HG03378 (cell line): ENCODE results near the gene ITIH3.
A peak's percentile ranks its signal among the peaks of the same experiment; 100 is the strongest.
"Not testable (repeated sequence)": the region's sequence is repeated elsewhere in the genome, so short reads cannot be mapped to it uniquely, and the experiment has no call there.

Experiments
- ATAC-seq: cut with Tn5 transposase; IDR thresholded peaks from one replicate; pipeline ENCODE4 v1.9.1; 2021; ENCODE audit warnings: mild to moderate bottlenecking, moderate library complexity; ENCODE audit not compliant: unreplicated experiment

ITIH3 gene, protein sequence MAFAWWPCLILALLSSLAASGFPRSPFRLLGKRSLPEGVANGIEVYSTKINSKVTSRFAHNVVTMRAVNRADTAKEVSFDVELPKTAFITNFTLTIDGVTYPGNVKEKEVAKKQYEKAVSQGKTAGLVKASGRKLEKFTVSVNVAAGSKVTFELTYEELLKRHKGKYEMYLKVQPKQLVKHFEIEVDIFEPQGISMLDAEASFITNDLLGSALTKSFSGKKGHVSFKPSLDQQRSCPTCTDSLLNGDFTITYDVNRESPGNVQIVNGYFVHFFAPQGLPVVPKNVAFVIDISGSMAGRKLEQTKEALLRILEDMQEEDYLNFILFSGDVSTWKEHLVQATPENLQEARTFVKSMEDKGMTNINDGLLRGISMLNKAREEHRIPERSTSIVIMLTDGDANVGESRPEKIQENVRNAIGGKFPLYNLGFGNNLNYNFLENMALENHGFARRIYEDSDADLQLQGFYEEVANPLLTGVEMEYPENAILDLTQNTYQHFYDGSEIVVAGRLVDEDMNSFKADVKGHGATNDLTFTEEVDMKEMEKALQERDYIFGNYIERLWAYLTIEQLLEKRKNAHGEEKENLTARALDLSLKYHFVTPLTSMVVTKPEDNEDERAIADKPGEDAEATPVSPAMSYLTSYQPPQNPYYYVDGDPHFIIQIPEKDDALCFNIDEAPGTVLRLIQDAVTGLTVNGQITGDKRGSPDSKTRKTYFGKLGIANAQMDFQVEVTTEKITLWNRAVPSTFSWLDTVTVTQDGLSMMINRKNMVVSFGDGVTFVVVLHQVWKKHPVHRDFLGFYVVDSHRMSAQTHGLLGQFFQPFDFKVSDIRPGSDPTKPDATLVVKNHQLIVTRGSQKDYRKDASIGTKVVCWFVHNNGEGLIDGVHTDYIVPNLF

GRCh38 chr3:52794612-52795099 is at the start of gene ITIH3:
ITIH3 (plus strand) TSS chr3:52794796; CDS start chr3:52794804, 8 bp downstream.
- no peak for ATAC-seq

DNA sequence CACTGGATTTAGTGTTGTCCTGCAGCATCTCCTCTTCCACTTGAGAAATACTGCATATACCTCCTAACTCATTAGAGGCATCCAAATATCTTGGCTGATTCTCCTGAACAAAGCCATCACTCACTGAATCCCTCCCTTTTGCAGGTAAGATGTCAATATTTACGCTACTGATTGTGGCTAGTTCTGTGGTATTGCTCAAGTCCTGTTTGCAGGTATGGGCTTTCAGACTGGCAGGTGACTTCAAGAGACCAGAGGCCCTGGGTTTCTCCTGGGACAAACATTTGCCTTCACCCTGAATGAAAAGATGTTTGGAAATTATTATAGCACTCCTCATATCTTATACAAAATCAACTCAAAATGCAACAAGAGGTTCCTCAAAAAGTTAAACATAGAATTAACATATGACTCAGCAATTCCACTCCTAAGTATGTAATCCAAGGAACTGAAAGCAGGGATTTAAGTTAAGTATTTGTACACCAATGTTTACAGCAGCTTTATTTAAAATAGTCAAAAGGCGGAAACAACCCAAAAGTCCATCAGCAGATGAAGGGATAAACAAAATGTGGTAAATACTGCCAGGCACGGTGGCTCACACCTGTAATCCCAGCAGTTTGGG is 42.4 kb upstream of the ITIH3 start:
- no peak for ATAC-seq

DNA sequence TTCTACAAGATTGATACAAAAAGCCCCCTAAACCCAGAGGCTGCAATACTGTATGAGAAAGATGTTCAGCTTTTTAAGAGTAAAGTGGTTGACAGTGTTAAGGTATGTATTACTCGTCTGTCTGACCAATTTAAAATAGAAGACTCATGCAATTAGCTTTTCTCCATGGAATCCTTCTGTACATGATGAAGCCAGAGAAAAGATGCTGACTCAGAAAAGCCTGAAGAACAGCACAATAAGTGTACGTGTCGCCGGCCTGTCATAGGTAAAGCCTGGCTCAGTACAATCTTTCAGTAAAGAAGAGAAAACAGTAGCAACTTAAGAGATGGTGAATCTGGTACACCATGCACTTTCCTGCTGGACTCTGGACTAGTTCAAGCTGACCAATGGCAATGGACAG is 40.2 kb upstream of the ITIH3 start:
- no peak for ATAC-seq

- no peak for ATAC-seq
Measured at GRCh38 chr3:52756141-52756540, 38.5 kb upstream of the ITIH3 start.

GRCh38 chr3:52763466-52763865 is 31.1 kb upstream of the ITIH3 start:
- ATAC-seq, result no peak

DNA sequence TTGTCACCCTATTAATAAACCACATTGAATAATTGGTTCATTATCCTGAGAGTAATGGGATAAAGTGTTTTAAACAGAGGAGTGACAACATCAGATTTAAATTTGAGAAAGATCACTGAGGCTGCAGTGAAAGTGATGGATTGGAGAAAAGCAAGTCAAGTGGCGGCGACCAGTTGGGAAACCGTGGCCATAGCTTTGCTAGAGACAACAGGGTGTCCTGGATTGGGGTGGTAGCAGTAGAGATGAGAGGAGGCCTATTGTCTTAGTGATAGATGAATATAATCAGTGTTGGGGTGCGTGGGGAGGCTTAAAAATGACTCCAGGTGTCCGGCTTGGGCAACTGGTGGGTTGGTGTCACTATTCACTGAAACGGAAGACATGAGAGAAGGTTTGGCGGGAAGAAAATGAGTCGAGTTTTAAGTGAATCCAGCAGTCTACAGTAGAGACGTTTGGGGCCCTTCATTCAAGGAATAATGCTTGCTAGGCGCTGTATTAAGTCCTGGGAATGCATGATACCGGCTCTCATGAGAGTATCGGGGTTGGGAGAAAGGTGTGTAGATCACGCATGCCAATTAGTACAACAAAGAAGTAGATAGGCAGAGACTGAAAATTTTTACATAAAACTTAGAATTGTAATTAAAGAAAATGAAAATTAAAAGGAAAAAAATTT is 24.7 kb upstream of the ITIH3 start:
- no peak for ATAC-seq

GRCh38 chr3:52770496-52771333 is 23.9 kb upstream of the ITIH3 start, which contains the start of gene NEK4:
NEK4 (minus strand) TSS chr3:52770940; CDS start chr3:52770746, 194 bp downstream.
- peak; percentile 82 for ATAC-seq

DNA sequence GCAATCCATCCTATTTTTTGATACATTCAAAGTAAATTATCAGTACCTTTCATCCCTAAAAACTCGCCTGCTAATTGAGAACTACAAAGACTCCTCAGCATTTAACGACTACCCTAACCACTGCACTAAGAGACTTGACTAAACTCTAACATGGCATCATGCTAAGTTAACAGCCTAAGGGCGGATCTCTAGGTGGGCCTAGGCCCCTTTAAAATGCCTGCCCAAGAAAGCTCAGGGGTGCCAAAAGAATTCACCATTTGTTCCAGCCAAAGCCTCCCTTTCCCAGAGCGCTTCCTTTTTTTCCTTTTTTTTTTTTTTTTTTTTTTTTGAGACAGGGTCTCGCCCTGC is 23.3 kb upstream of the ITIH3 start:
- ATAC-seq, result no peak

GRCh38 chr3:52771702-52772101 is 22.9 kb upstream of the ITIH3 start:
- no peak for ATAC-seq

DNA sequence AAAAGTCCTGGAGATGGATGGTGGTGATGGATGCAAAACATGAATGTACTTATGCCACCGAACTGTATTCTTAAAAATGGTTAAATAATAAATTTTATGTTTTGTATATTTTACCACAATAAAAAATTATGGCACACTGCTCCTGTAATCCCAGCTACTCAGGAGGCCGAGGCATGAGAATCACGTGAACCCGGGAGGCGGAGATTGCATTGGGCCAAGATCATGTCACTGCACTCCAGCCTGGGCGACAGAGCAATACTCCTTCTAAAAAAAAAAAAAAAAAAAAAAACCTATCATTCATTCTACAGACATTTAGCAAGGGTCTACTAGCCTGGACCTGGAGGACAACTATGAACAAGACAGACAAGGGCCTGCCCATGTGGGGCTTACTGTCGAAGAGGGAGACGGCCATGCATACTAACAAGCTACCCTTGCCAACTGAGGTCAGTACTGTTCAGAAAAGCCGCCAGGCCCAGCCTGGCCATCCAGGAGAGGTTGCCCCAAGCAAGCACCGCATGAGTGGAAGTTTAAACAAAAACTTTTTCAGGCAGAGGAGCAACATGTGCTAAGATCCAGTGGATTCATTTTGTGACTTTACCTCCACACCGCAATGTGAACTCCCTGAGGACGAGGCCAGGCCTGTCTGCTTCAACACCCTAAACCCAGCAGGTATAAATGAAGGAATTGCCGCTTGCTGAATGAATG is 21.1 kb upstream of the ITIH3 start:
- no peak for ATAC-seq

DNA sequence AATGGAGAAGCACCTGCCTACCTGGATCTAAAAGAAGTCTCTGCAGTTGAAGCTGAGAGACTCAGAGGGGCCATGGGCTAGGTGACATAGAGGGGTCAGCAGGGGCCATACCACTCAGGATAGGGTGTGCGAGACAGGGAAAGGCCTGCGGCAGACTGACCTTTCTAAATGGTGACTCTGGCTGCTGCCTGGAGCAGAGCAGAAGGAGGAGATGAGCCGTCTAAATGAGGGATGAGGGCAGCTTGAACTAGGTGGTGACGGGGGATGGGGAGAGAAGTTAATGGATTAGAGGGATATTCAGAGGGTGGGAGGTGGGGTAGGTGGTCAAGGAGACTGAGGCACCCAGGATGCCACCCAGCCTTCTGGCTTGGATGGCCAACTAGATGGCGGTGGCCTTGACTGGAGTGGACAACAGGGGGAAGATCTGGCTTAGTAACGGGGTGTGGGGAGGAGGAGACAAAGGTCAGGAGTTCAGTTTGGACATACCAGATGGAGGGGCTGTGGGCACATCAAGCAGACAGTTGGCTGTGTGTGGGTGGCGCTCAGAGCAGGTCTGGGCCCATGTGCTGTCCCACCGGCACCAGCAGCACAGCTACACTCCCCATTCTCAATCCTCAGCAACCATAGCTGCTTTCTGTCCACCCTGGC is 20.4 kb upstream of the ITIH3 start:
- no peak for ATAC-seq

GRCh38 chr3:52774901-52775864 is 19.4 kb upstream of the ITIH3 start:
- ATAC-seq, result no peak

DNA sequence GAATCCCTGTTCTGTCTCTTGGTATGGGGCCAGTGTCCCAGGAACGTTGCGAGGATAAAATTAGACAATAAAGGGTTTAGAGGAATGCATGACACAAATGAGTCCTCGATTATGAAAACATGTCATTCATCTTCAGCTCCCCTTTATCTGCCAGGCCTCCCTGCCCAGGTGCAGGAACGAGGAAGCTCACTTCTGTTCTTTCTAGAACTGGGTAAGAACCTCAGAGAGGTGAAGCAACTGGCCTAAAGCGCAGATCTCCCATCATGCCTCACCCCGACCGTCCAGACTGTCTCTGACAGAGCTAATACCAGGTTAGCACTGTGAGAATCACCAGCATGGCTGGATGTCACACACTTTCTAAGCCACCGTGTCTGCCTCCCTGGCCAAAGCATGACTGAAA is 18.7 kb upstream of the ITIH3 start:
- no peak for ATAC-seq

DNA sequence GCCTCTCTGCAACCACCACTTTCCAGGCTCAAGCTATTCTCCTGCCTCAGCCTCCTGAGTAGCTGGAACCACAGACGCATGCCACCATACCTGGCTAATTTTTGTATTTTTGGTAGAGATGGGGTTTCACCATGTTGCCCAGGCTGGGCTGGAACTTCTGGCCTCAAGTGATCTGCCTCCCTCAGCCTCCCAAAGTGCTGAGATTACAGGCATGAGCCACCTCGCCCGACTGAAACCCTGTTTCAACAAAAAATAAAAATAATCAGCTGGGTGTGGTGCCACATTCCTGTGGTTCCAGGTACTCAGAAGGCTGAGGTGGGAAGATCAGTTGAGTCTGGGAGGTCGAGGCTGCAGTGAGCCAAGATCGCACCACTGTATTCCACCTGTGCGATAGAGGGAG is 18.1 kb upstream of the ITIH3 start:
- ATAC-seq, result not testable (repeated sequence)

DNA sequence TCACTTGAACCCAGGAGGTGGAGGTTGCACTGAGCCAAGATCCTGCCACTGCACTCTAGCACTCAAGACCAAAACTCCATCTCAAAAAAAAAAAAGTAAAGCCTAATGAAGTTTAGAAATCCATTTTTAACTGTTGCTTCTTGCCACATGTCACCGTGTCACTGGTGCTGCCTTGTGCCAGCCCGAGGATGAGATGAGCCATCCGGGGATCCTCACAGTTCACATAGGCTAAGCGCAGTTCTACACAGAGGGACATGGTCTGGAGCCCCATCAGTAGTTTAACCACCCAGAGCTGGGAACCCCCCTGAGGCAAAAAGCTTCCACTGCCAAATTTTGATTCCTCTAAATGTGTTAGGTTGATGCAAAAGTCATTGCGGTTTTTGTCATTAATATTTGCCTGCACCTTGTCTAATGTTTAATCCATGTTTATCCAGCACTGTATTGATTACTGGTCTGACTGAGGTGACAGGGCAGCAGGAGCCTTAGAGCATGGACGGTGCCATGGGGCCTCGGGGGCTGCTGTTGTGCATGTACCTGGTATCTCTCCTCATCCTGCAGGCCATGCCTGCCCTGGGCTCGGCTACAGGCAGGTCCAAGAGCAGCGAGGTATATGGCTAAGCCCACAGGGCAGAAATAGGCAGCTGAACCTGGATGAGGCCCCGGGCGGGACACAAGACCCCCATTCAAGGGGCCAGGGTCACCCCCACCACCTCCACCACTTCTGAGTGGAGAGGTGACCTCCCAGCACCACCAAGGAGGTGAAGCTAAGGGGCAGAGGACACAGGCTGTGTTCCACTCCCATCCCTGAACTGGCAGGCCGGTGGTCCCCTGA is 17.3 kb upstream of the ITIH3 start, which contains the start of gene ITIH1:
Gene ITIH1, plus strand, starts transcription at position 473 of the 832 bp plus-strand sequence. Its CDS starts 17 bp downstream, at position 490.
- no peak for ATAC-seq

- no peak for ATAC-seq
Measured at GRCh38 chr3:52777959-52778805, 16.4 kb upstream of the ITIH3 start.
